HG03521 (cell line): ENCODE data around the gene RTL9.
"Not testable (repeated sequence)": the region's sequence is repeated elsewhere in the genome, so short reads cannot be mapped to it uniquely, and the experiment has no call there.

Experiments used
- ATAC-seq: cut with Tn5 transposase; IDR thresholded peaks from one replicate; pipeline ENCODE4 v1.9.1; 2021; ENCODE audit warnings: mild to moderate bottlenecking, moderate library complexity; ENCODE audit not compliant: unreplicated experiment

Gene RTL9

GRCh38 chrX:110358548-110358947 is at the start of gene RTL9:
TSS of gene RTL9 (plus strand) at chrX:110358848. CDS start at chrX:110450618, 91,770 bp downstream.
- no peak for ATAC-seq

GRCh38 chrX:110310000-110310790 is 48.5 kb upstream of the RTL9 start:
- no peak for ATAC-seq

- ATAC-seq = peak; percentile 88
Measured at GRCh38 chrX:110310896-110311295, 47.8 kb upstream of the RTL9 start.

- ATAC-seq = no peak
Measured at GRCh38 chrX:110311437-110312230, 47.0 kb upstream of the RTL9 start.

- ATAC-seq = no peak
Measured at GRCh38 chrX:110315551-110315950, 43.1 kb upstream of the RTL9 start.

GRCh38 chrX:110316351-110317060 is 42.1 kb upstream of the RTL9 start:
- ATAC-seq = no peak

GRCh38 chrX:110317061-110317819 is 41.4 kb upstream of the RTL9 start:
- peak; percentile 28 for ATAC-seq

GRCh38 chrX:110317820-110318663 is 40.6 kb upstream of the RTL9 start, which contains the start of gene AMMECR1:
TSS of gene AMMECR1 (minus strand) at chrX:110318085. CDS start at chrX:110318071, 14 bp downstream.
- ATAC-seq = peak; percentile 87

- ATAC-seq = no peak
Measured at GRCh38 chrX:110318664-110318968, 40.0 kb upstream of the RTL9 start.

GRCh38 chrX:110320381-110320987 is 38.2 kb upstream of the RTL9 start:
- no peak for ATAC-seq

- no peak for ATAC-seq
Measured at GRCh38 chrX:110321081-110321480, 37.6 kb upstream of the RTL9 start.

- no peak for ATAC-seq
Measured at GRCh38 chrX:110321670-110322069, 37.0 kb upstream of the RTL9 start.

GRCh38 chrX:110322603-110323002 is 36.0 kb upstream of the RTL9 start:
- ATAC-seq = no peak

- no peak for ATAC-seq
Measured at GRCh38 chrX:110326712-110327111, 31.9 kb upstream of the RTL9 start.

GRCh38 chrX:110327336-110327735 is 31.3 kb upstream of the RTL9 start:
- ATAC-seq = no peak

GRCh38 chrX:110328613-110329012 is 30.0 kb upstream of the RTL9 start:
- ATAC-seq = not testable (repeated sequence)

GRCh38 chrX:110331444-110332030 is 27.1 kb upstream of the RTL9 start:
- no peak for ATAC-seq

- not testable (repeated sequence) for ATAC-seq
Measured at GRCh38 chrX:110333458-110333857, 25.2 kb upstream of the RTL9 start.

GRCh38 chrX:110338935-110339334 is 19.7 kb upstream of the RTL9 start:
- ATAC-seq = no peak
